IPS DF 6.9 (cell line): Measurements from ENCODE around the gene IL2RA.
"Not testable (repeated sequence)": the region's sequence is repeated elsewhere in the genome, so short reads cannot be mapped to it uniquely, and the experiment has no call there.

ENCODE experiments used
- DNase-seq: peaks from one replicate; pipeline ENCODE4 v3.0.0-alpha.2; 2013; ENCODE audit warnings: low read depth, low spot score
- H3K27ac ChIP-seq: one replicate; pipeline ENCODE4 v1.5.1; 2013; ENCODE audit warnings: low read length, control low read depth
- H3K27me3 ChIP-seq: 2 replicates; pipeline ENCODE4 v1.6.1; 2013; ENCODE audit warnings: mild to moderate bottlenecking, low read length; ENCODE audit not compliant: control insufficient read depth, insufficient read depth
- H3K36me3 ChIP-seq: 2 replicates; pipeline ENCODE4 v1.6.1; 2013; ENCODE audit warnings: low read length; ENCODE audit not compliant: control insufficient read depth, insufficient read depth
- H3K4me1 ChIP-seq: 2 replicates; pipeline ENCODE4 v1.6.1; 2013; ENCODE audit warnings: low read length; ENCODE audit not compliant: control insufficient read depth, insufficient read depth
- H3K4me3 ChIP-seq: 2 replicates; pipeline ENCODE4 v1.5.1; 2013; ENCODE audit warnings: mild to moderate bottlenecking, low read length
- H3K9me3 ChIP-seq: 2 replicates; pipeline ENCODE4 v1.6.1; 2013; ENCODE audit warnings: low read length, inconsistent platforms; ENCODE audit not compliant: control insufficient read depth, insufficient read depth
- WGBS: extraction: QIAGEN DNeasy Blood & Tissue Kit; methylation state at CpG from one replicate; pipeline ENCODE4 v1.1.7; 2013; ENCODE audit warnings: mixed read lengths, missing lambda C conversion rate; ENCODE audit not compliant: insufficient read length, insufficient coverage; 5-methylcytosine and 5-hydroxymethylcytosine counted together

Gene IL2RA

GRCh38 chr10:6062101-6062771, at the start of gene IL2RA:
Gene IL2RA, minus strand, starts transcription at chr10:6062367. Its CDS starts 216 bp downstream, at chr10:6062151.
- DNase-seq = no peak
- H3K27me3 ChIP-seq = no peaks in the 10 kb centered on the region
- no peak within 1 kb of the TSS for H3K27ac ChIP-seq
- H3K9me3 ChIP-seq = no peaks in the 10 kb centered on the region
- H3K4me1 ChIP-seq = no peaks in the 10 kb centered on the region
- H3K4me3 ChIP-seq = no peak within 1 kb of the TSS
- no peaks in the 10 kb centered on the region for H3K36me3 ChIP-seq
- no CpG with 5 or more reads among the region's 18 CpGs for WGBS

- Histone ChIP-seq H3K27ac (no peak overlapping the region), H3K4me3 (no peak overlapping the region), H3K9me3 (no peaks in the 10 kb centered on the region), H3K27me3 (no peaks in the 10 kb centered on the region), H3K4me1 (no peaks in the 10 kb centered on the region), H3K36me3 (peaks cover 23% of the 10 kb centered on the region)
- no peak for DNase-seq
- no CpG with 5 or more reads among the region's 5 CpGs for WGBS
Observed at GRCh38 chr10:6110136-6110535, 48.0 kb upstream of the IL2RA start.

GRCh38 chr10:6109444-6109775, 47.2 kb upstream of the IL2RA start:
- WGBS = 100% methylated on average over 1 of the region's 7 CpGs
- Histone ChIP-seq H3K36me3 (peaks cover 23% of the 10 kb centered on the region), H3K9me3 (no peaks in the 10 kb centered on the region), H3K27me3 (no peaks in the 10 kb centered on the region), H3K4me1 (no peaks in the 10 kb centered on the region), H3K4me3 (no peak overlapping the region), H3K27ac (no peak overlapping the region)
- DNase-seq = no peak

GRCh38 chr10:6108631-6109443, 46.7 kb upstream of the IL2RA start:
- WGBS = no CpG with 5 or more reads among the region's 12 CpGs
- H3K27ac ChIP-seq = no peak overlapping the region
- no peak for DNase-seq
- H3K4me3 ChIP-seq = no peak overlapping the region
- H3K9me3 ChIP-seq = no peaks in the 10 kb centered on the region
- peaks cover 20% of the 10 kb centered on the region for H3K36me3 ChIP-seq
- no peaks in the 10 kb centered on the region for H3K4me1 ChIP-seq
- H3K27me3 ChIP-seq = no peaks in the 10 kb centered on the region

- peaks cover 19% of the 10 kb centered on the region for H3K36me3 ChIP-seq
- no peak overlapping the region for H3K27ac ChIP-seq
- H3K27me3 ChIP-seq = no peaks in the 10 kb centered on the region
- no peaks in the 10 kb centered on the region for H3K9me3 ChIP-seq
- H3K4me3 ChIP-seq = no peak overlapping the region
- H3K4me1 ChIP-seq = peaks cover 2% of the 10 kb centered on the region; the same call in 1 of the 2 replicates
- WGBS = no CpG with 5 or more reads among the region's 6 CpGs
- no peak for DNase-seq
Observed at GRCh38 chr10:6108072-6108471, 45.9 kb upstream of the IL2RA start.

GRCh38 chr10:6107616-6108015, 45.4 kb upstream of the IL2RA start:
- H3K27me3 ChIP-seq, H3K27ac ChIP-seq, DNase-seq, H3K4me1 ChIP-seq, H3K9me3 ChIP-seq, H3K4me3 ChIP-seq: not testable (repeated sequence)
- WGBS = no CpG with 5 or more reads among the region's 3 CpGs
- H3K36me3 ChIP-seq = peaks cover 18% of the 10 kb centered on the region

- H3K4me3 ChIP-seq = no peak overlapping the region
- H3K27me3 ChIP-seq = no peaks in the 10 kb centered on the region
- no peak overlapping the region for H3K27ac ChIP-seq
- WGBS = no CpG with 5 or more reads among the region's 8 CpGs
- no peaks in the 10 kb centered on the region for H3K9me3 ChIP-seq
- no peak for DNase-seq
- H3K36me3 ChIP-seq = peaks cover 5% of the 10 kb centered on the region; the same call in 1 of the 2 replicates
- H3K4me1 ChIP-seq = peaks cover 3% of the 10 kb centered on the region; the same call in 1 of the 2 replicates
Observed at GRCh38 chr10:6103591-6103990, 41.4 kb upstream of the IL2RA start.

- H3K4me1 ChIP-seq = peaks cover 5% of the 10 kb centered on the region
Observed at GRCh38 chr10:6102128-6102527, 40.0 kb upstream of the IL2RA start.

GRCh38 chr10:6101181-6101580, 39.0 kb upstream of the IL2RA start:
- H3K27me3 ChIP-seq = no peaks in the 10 kb centered on the region
- peaks cover 5% of the 10 kb centered on the region; the same call in 1 of the 2 replicates for H3K36me3 ChIP-seq
- no peak overlapping the region for H3K27ac ChIP-seq
- H3K9me3 ChIP-seq = no peaks in the 10 kb centered on the region
- H3K4me1 ChIP-seq = peaks cover 6% of the 10 kb centered on the region
- WGBS = no CpG with 5 or more reads among the region's 8 CpGs
- H3K4me3 ChIP-seq = no peak overlapping the region
- DNase-seq = no peak

More at GRCh38 chr10:6102128-6102527, 40.0 kb upstream of the IL2RA start:
- no CpG with 5 or more reads among the region's 8 CpGs for WGBS
- H3K36me3 ChIP-seq = peaks cover 5% of the 10 kb centered on the region; the same call in 1 of the 2 replicates
- no peaks in the 10 kb centered on the region for H3K27me3 ChIP-seq
- H3K4me3 ChIP-seq = no peak overlapping the region
- no peak for DNase-seq
- H3K27ac ChIP-seq = no peak overlapping the region
- no peaks in the 10 kb centered on the region for H3K9me3 ChIP-seq

GRCh38 chr10:6100370-6100769, 38.2 kb upstream of the IL2RA start:
- WGBS = no CpG with 5 or more reads among the region's 1 CpG
- Histone ChIP-seq H3K4me1 (peaks cover 8% of the 10 kb centered on the region), H3K9me3 (no peaks in the 10 kb centered on the region), H3K4me3 (no peak overlapping the region), H3K27me3 (no peaks in the 10 kb centered on the region), H3K27ac (no peak overlapping the region), H3K36me3 (peaks cover 5% of the 10 kb centered on the region; the same call in 1 of the 2 replicates)
- DNase-seq = no peak
